ENCODE measurements around the gene MSRB3. TPM values are rescaled to one million over a fixed set of nuclear protein-coding genes. Genes with fewer than 3 reads are reported as not detected.

MSRB3 gene
- total RNA-seq, 1 experiment from 2014 or later = 1.4 TPM

- no peak for TF ChIP-seq CTCF (IDR thresholded peaks at IDR 0.05; ENCODE audit: unreplicated experiment)
- BruUV-seq (replicated peaks) = no TSS peak
- H3K27me3 Mint-ChIP-seq (ENCODE audit: unreplicated experiment) = no peaks in the 10 kb centered on the region
- no peak for DNase-seq
- CTCF ChIA-PET = interaction anchor here (0.7 kb wide), 1 partner anchor 13 kb away, joined by 4 read pairs; no protein-coding TSS in a partner anchor
- H3K9me3 Mint-ChIP-seq (ENCODE audit: low read depth, unreplicated experiment) = peaks cover 11% of the 10 kb centered on the region
- no peak overlapping the region for H3K27ac Mint-ChIP-seq (ENCODE audit: unreplicated experiment)
- H3K4me3 Mint-ChIP-seq (ENCODE audit: low read depth, unreplicated experiment) = no peak overlapping the region
- H3K4me1 Mint-ChIP-seq (ENCODE audit: low read depth, unreplicated experiment) = peaks cover 33% of the 10 kb centered on the region
- no peaks in the 10 kb centered on the region for H3K36me3 Mint-ChIP-seq (ENCODE audit: insufficient read depth, unreplicated experiment)
- intact Hi-C loops (cut with micrococcal nuclease; ENCODE audit: unreplicated experiment) = no loop called here
Measured at GRCh38 chr12:65427646-65428045, 149.2 kb downstream of the MSRB3 start.

GRCh38 chr12:65430006-65430405 is 151.5 kb downstream of the MSRB3 start:
- Mint-ChIP-seq H3K4me1 (ENCODE audit: low read depth, unreplicated experiment) (peaks cover 49% of the 10 kb centered on the region), H3K36me3 (ENCODE audit: insufficient read depth, unreplicated experiment) (no peaks in the 10 kb centered on the region), H3K9me3 (ENCODE audit: low read depth, unreplicated experiment) (peaks cover 12% of the 10 kb centered on the region), H3K27ac (ENCODE audit: unreplicated experiment) (no peak overlapping the region), H3K4me3 (ENCODE audit: low read depth, unreplicated experiment) (no peak overlapping the region), H3K27me3 (ENCODE audit: unreplicated experiment) (no peaks in the 10 kb centered on the region)
- DNase-seq = no peak
- intact Hi-C loops (cut with micrococcal nuclease; ENCODE audit: unreplicated experiment) = loop anchor here (2.0 to 5.0 kb wide), 2 partner anchors 107 to 113 kb away; no protein-coding TSS in a partner anchor
- no peak for TF ChIP-seq CTCF (IDR thresholded peaks at IDR 0.05; ENCODE audit: unreplicated experiment)
- CTCF ChIA-PET = no interaction called here
- no TSS peak for BruUV-seq (replicated peaks)

GRCh38 chr12:65430571-65431306 is 152.3 kb downstream of the MSRB3 start:
- intact Hi-C loops (cut with micrococcal nuclease; ENCODE audit: unreplicated experiment) = loop anchor here (2.0 to 5.0 kb wide), 2 partner anchors 106 to 113 kb away; no protein-coding TSS in a partner anchor
- Mint-ChIP-seq H3K4me1 (ENCODE audit: low read depth, unreplicated experiment) (peaks cover 57% of the 10 kb centered on the region), H3K9me3 (ENCODE audit: low read depth, unreplicated experiment) (peaks cover 12% of the 10 kb centered on the region), H3K36me3 (ENCODE audit: insufficient read depth, unreplicated experiment) (no peaks in the 10 kb centered on the region), H3K27ac (ENCODE audit: unreplicated experiment) (peak overlapping the region; percentile 20), H3K27me3 (ENCODE audit: unreplicated experiment) (no peaks in the 10 kb centered on the region), H3K4me3 (ENCODE audit: low read depth, unreplicated experiment) (no peak overlapping the region)
- peak; percentile 26 for DNase-seq
- CTCF ChIA-PET = no interaction called here
- no TSS peak for BruUV-seq (replicated peaks)
- no peak for TF ChIP-seq CTCF (IDR thresholded peaks at IDR 0.05; ENCODE audit: unreplicated experiment)

GRCh38 chr12:65432114-65432513 is 153.6 kb downstream of the MSRB3 start:
- Mint-ChIP-seq H3K4me1 (ENCODE audit: low read depth, unreplicated experiment) (peaks cover 59% of the 10 kb centered on the region), H3K27ac (ENCODE audit: unreplicated experiment) (no peak overlapping the region), H3K27me3 (ENCODE audit: unreplicated experiment) (no peaks in the 10 kb centered on the region), H3K9me3 (ENCODE audit: low read depth, unreplicated experiment) (peaks cover 12% of the 10 kb centered on the region), H3K36me3 (ENCODE audit: insufficient read depth, unreplicated experiment) (no peaks in the 10 kb centered on the region), H3K4me3 (ENCODE audit: low read depth, unreplicated experiment) (no peak overlapping the region)
- TF ChIP-seq CTCF (IDR thresholded peaks at IDR 0.05; ENCODE audit: unreplicated experiment) = no peak
- CTCF ChIA-PET = interaction anchor here (0.6 to 1.1 kb wide), 3 partner anchors 171 to 494 kb away, joined by 3 read pairs; no protein-coding TSS in a partner anchor
- no TSS peak for BruUV-seq (replicated peaks)
- intact Hi-C loops (cut with micrococcal nuclease; ENCODE audit: unreplicated experiment) = loop anchor here (5.0 kb wide), 1 partner anchor 115 kb away; no protein-coding TSS in a partner anchor
- no peak for DNase-seq
